ENCODE data around the gene CREG2. TPM values are rescaled to one million over a fixed set of nuclear protein-coding genes. Genes with fewer than 3 reads are reported as not detected.

The CREG2 gene
- polyA plus RNA-seq, 4 donors = 0.43 to 0.87 (median 0.62) TPM

- no peak for DNase-seq (ENCODE audit: low read depth in 4 of 4, low spot score in 3 of 4)
These were observed 22.8 kb upstream of the CREG2 start for GRCh38 chr2:101410114-101410513.

- DNase-seq (ENCODE audit: low read depth in 4 of 4, low spot score in 3 of 4) = no peak
These were observed 22.4 kb upstream of the CREG2 start for GRCh38 chr2:101409699-101410098.

GRCh38 chr2:101408925-101409324 is 21.6 kb upstream of the CREG2 start:
- no peak for DNase-seq (ENCODE audit: low read depth in 4 of 4, low spot score in 3 of 4)

DNA sequence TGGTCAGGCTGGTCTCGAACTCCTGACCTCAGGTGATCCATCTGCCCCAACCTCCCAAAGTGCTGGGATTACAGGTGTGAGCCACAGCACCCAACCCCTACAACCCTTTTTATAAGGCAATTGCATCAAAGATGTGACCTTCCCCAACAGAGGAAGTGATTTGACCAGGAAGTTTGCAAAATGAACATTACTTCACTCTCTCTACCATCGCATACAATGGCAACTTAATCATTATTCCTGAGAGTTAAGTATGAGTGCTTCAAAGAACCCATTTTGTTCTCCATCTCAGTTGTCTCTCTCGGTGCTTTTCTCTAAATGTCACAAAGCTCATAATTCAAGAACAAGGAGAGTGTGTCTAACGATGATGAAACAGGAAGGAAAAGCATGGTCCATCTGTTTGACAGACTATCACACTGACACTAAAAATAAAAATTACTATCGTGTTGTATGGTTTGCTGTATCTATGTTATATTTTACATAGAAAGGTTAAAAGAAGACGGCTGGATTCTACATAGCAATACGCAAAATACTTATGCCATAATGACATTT is 18.1 kb upstream of the CREG2 start:
- no peak for DNase-seq (ENCODE audit: low read depth in 4 of 4, low spot score in 3 of 4)

- no peak for DNase-seq (ENCODE audit: low read depth in 4 of 4, low spot score in 3 of 4)
These were observed 16.4 kb upstream of the CREG2 start for GRCh38 chr2:101403745-101404144.

DNA sequence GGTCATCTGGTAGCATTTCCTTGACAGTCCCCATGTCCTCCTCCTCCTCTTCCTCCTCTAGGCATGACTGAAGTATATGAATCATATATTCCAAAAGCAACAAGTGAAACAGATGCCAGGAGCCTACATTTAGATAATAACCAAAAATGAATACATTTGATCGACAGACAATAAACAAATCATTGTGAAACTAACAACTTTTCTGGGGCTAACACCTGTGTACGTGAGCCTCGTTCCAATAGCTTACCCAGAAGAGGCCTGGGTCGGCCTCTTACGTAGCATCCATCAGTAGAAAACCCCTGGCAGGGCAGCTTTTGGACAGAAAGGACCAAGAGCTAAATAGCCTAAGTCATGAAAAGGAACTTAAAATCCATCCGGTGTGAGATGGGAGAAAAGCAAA is 15.3 kb upstream of the CREG2 start:
- DNase-seq (ENCODE audit: low read depth in 4 of 4, low spot score in 3 of 4) = no peak

DNA sequence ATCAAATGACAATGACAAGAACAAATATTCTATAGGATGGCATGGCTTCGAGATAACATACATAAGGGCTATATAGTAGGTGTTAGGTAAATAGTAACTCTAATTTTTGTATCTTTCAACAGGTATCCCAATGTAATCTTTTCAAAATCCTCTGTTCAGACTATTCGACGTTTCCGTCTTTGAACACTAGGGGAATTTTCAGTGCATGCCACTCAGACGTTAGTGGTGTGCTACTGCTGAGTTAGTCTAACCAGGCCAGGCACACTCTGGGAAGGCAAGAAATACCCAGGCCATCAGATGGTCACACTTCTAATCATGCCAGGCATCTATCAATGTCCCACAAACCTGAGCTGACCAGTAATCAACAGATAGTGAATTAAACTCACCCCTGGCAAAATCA is 14.6 kb upstream of the CREG2 start:
- DNase-seq (ENCODE audit: low read depth in 4 of 4, low spot score in 3 of 4) = no peak

- no peak for DNase-seq (ENCODE audit: low read depth in 4 of 4, low spot score in 3 of 4)
These were observed 14.0 kb upstream of the CREG2 start for GRCh38 chr2:101401326-101401665.

DNA sequence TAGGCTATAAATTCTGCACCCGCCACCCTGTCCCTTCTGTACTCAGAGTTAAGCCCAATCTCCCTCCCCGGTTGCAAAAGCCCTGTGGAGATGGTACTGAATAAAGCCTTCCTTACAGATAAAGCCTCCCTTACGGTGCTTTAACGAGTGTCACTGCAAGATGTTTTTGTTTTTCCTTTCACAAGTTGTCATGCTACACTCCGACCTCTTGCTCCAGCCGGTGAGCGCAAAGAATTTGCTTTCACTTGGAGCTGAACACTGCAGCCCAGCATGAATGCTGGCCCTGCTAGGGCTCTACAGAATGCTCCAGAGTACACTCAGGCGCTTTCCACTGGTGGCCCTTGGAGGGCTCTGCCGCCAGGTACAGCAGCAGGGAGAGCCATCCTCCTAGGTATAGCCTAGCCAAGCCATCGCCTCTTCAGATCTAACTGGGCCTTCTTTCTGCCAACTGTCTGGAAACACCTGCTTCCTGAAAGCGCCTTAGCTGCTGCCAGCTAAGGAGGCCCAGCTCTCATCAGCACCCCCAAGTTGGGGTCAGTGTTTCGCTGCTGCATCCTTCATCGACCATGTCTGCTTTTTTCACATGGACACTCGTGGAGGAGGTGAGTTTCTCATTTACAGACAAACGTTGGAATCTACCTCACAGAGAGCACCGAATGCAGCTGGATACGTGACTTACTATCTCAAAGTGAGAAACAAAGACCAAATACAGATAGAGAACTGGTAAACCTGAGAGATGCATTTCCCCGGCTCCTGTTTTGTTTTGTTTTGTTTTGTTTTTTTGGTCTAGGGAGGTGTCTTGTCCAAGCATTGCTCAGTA is 13.4 kb upstream of the CREG2 start:
- DNase-seq (ENCODE audit: low read depth in 4 of 4, low spot score in 3 of 4) = no peak

GRCh38 chr2:101400048-101400447 is 12.7 kb upstream of the CREG2 start:
- peak in 2 of 4 donors; percentile 7 to 22 for DNase-seq (ENCODE audit: low read depth in 4 of 4, low spot score in 3 of 4)

- no peak for DNase-seq (ENCODE audit: low read depth in 4 of 4, low spot score in 3 of 4)
These were observed 11.9 kb upstream of the CREG2 start for GRCh38 chr2:101399021-101399799.

- DNase-seq (ENCODE audit: low read depth in 4 of 4, low spot score in 3 of 4) = no peak
These were observed 11.0 kb upstream of the CREG2 start for GRCh38 chr2:101398116-101398821.

DNA sequence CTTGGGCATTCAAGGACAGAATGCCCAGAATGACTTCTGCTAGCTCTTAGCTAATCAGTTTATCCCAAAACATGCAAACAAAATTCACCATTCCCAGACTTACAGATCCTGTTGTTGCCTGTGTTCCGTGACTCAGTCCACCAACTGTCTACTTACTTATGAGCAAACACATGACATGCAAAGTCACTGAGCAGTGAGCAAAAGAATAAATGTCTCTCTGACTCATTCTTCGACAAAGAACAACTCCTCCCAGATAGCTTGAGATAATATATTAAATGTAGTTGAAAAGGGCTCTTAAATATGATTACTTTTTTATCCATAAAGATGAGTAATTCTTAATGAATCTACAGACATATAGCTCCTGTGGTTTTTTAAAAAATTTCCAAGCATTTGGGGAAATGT is 9.0 kb upstream of the CREG2 start:
- no peak for DNase-seq (ENCODE audit: low read depth in 4 of 4, low spot score in 3 of 4)

DNA sequence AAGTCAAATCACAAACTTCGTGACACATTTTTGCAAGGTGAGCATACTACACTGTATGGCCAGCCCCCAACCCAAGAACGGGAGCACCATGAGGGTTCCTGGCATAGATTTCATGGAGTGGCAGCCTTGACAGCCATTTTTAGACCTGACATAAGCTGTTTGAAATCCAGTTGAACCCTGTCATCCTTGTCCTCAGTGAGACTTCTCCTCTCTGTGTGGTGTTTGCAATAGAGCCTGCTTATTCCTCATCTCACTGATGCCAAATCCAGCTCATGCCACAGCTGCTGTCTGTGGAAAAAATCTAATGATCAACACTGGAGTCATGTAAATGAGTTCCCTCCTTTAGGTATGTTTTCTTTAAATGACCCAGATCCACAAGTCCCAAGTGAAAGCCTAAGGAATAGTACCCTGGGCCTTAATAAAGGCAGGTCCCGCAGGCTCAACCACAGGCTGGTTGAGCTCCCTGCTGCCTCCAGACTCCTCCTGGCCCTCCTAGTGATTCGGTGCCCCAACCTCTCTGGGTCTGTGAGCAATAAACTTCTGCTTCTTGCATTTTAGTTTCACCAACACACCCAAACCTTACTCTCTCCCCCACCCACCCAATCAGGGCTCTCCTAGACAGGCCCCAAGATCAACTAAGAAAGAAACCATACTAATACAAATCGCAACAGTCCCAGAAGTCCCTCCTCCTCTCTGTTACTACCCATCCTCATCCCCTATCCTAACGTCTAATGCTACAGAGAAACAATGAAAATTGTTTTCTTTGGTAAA is 8.4 kb upstream of the CREG2 start:
- DNase-seq (ENCODE audit: low read depth in 4 of 4, low spot score in 3 of 4) = no peak

GRCh38 chr2:101388232-101388631 is 929 bp upstream of the CREG2 start:
- DNase-seq (ENCODE audit: low read depth in 4 of 4, low spot score in 3 of 4) = no peak

DNA sequence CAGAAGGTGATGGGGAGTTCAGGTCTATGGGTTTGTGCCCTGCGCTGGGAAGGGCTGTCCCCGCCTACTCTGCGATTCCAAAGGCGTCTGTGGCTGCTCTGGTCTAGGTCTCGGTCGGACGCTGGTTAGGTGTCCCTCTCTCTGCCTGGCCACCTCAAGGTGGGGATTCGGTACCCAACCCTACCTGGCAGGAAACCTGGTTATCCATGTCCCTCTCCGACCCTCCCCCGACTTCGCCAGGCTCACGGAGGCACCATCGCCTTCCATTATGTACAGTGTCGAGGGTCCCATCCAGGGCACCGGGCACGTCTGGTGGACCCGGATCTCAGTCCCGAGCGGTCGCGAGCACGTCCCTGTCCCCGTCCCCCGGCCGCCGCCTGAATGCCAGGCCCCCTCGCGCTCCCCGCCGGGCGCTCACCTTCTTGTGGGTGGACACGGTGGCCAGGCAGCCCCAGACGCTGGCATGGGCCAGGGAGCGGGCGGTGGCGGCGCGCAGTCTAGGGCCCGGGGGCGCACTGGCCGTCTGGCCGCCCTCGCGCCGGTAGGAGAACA is 628 bp downstream of the CREG2 start:
- peak in 1 of 4 donors; percentile 16 for DNase-seq (ENCODE audit: low read depth in 4 of 4, low spot score in 3 of 4)

DNA sequence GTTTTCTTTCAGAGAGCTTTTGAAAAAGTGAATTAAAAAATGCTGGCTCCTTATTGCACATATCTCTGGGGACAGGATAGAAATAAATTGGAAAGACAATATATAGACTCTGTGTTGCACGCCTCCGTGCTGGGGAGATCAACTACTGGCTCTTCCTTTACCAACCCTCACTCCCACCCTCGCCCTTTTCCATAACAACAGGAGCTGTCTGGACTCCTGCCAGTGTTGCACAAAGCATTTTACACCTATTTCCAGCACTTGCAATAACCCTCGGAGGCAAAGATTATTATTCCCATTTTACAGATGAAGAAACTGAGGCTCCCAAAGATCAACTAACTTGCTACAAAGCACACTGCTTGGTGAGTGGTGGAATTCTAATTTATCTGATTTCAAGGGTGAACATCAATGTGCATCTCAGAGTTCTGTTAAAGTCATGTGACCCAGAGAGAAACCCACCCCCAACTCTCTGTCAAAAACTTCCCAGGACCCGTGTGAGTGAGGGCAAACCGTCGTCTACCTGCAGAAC is 4.2 kb downstream of the CREG2 start:
- no peak for DNase-seq (ENCODE audit: low read depth in 4 of 4, low spot score in 3 of 4)

- no peak for DNase-seq (ENCODE audit: low read depth in 4 of 4, low spot score in 3 of 4)
These were observed 4.9 kb downstream of the CREG2 start for GRCh38 chr2:101382442-101382841.

DNA sequence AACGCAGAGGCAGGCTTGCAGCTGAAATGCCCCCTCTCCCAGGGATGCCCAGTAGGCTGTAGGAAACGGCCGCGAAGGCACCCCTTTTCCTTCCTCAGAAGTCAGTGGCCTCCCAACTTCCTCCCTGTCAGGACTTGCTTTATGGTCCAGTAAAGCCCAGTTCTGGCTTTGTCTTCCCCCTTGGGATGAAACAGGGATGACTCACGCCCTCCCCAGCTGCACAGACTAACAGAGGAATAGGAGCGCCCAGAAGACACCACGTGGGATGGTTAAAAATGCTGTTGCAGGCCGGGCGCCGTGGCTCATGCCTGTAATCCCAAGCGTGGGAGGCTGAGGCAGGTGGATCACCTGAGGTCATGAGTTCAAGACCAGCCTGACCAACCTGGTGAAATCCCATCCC is 6.9 kb downstream of the CREG2 start:
- no peak for DNase-seq (ENCODE audit: low read depth in 4 of 4, low spot score in 3 of 4)

DNA sequence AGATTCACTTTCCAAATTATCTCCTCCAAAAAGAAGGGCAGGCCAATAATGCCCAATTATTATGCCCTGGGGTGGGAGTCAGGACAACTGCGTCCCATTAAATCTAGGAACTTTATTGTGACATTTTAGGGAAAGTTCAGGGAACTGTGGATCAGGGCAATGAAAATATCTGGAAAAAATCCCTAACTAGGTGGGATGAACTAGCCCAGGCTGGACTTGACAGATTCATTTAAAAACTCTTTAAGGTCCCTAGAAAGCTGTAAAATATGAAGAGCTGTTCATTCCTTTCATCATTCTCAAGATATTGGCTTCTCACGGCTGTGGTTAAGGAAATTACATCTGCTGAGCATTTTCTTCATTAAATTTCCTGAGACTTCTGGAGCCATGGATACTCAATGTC is 8.2 kb downstream of the CREG2 start:
- no peak for DNase-seq (ENCODE audit: low read depth in 4 of 4, low spot score in 3 of 4)
